Ectodermal cell (in vitro differentiated cells): ENCODE measurements around the gene LCP2.

Experiments used
- H3K27ac ChIP-seq: 2 replicates; pipeline ENCODE4 v1.7.0; 2013; ENCODE audit warnings: mild to moderate bottlenecking, low read depth, low read length; ENCODE audit not compliant: insufficient read depth, poor library complexity, severe bottlenecking
- H3K27me3 ChIP-seq: 2 replicates; pipeline ENCODE4 v1.7.0; 2013; ENCODE audit warnings: mild to moderate bottlenecking, low read length; ENCODE audit not compliant: insufficient read depth, control insufficient read depth, poor library complexity, severe bottlenecking
- H3K36me3 ChIP-seq: one replicate; pipeline ENCODE4 v1.7.0; 2013; ENCODE audit warnings: low read length; ENCODE audit not compliant: control insufficient read depth, insufficient read depth
- H3K4me1 ChIP-seq: one replicate; pipeline ENCODE4 v1.7.0; 2013; ENCODE audit warnings: low read length; ENCODE audit not compliant: control insufficient read depth, insufficient read depth
- H3K4me3 ChIP-seq: 2 replicates; pipeline ENCODE4 v1.7.0; 2013; ENCODE audit warnings: low read depth, low read length, control low read depth; ENCODE audit not compliant: insufficient read depth
- H3K9me3 ChIP-seq: 2 replicates; pipeline ENCODE4 v1.7.0; 2013; ENCODE audit warnings: mild to moderate bottlenecking, low read length, moderate library complexity; ENCODE audit not compliant: control insufficient read depth
- WGBS, 2 experiments: methylation state at CpG; one replicate each; pipeline ENCODE4 v1.1.7; 2013; ENCODE audit warnings: missing lambda C conversion rate in 2 of 2; 5-methylcytosine and 5-hydroxymethylcytosine counted together

Gene LCP2

GRCh38 chr5:170267431-170268152, 30.0 kb downstream of the LCP2 start:
- WGBS, 2 experiments = 42 to 43% methylated on average over 16 of the region's 16 CpGs

GRCh38 chr5:170266570-170267381, 30.8 kb downstream of the LCP2 start:
- no peaks in the 10 kb centered on the region for H3K9me3 ChIP-seq
- H3K4me3 ChIP-seq = no peak overlapping the region
- H3K36me3 ChIP-seq = no peaks in the 10 kb centered on the region
- H3K4me1 ChIP-seq = peaks cover 28% of the 10 kb centered on the region
- no peak overlapping the region for H3K27ac ChIP-seq
- 69 to 73% methylated on average over 16 of the region's 17 CpGs for WGBS, 2 experiments
- H3K27me3 ChIP-seq = no peaks in the 10 kb centered on the region

More at GRCh38 chr5:170267431-170268152, 30.0 kb downstream of the LCP2 start:
- H3K4me3 ChIP-seq = no peak overlapping the region
- H3K4me1 ChIP-seq = peaks cover 22% of the 10 kb centered on the region
- H3K9me3 ChIP-seq = no peaks in the 10 kb centered on the region
- no peaks in the 10 kb centered on the region for H3K36me3 ChIP-seq
- H3K27ac ChIP-seq = no peak overlapping the region
- no peaks in the 10 kb centered on the region for H3K27me3 ChIP-seq

GRCh38 chr5:170265522-170265921, 32.1 kb downstream of the LCP2 start:
- WGBS, 2 experiments = 31 to 37% methylated on average over 5 of the region's 5 CpGs
- H3K4me3 ChIP-seq = no peak overlapping the region

GRCh38 chr5:170263906-170264305, 33.7 kb downstream of the LCP2 start:
- WGBS, 2 experiments = 96 to 97% methylated on average over 4 of the region's 4 CpGs
- no peaks in the 10 kb centered on the region for H3K27me3 ChIP-seq
- no peak overlapping the region for H3K27ac ChIP-seq
- H3K4me3 ChIP-seq = no peak overlapping the region
- no peaks in the 10 kb centered on the region for H3K36me3 ChIP-seq
- H3K4me1 ChIP-seq = peaks cover 32% of the 10 kb centered on the region
- no peaks in the 10 kb centered on the region for H3K9me3 ChIP-seq

More at GRCh38 chr5:170265522-170265921, 32.1 kb downstream of the LCP2 start:
- Histone ChIP-seq H3K9me3 (no peaks in the 10 kb centered on the region), H3K36me3 (no peaks in the 10 kb centered on the region), H3K27ac (no peak overlapping the region), H3K4me1 (peaks cover 32% of the 10 kb centered on the region), H3K27me3 (no peaks in the 10 kb centered on the region)

- Histone ChIP-seq H3K36me3 (no peaks in the 10 kb centered on the region), H3K27ac (no peak overlapping the region), H3K4me1 (peaks cover 27% of the 10 kb centered on the region), H3K9me3 (no peaks in the 10 kb centered on the region), H3K4me3 (no peak overlapping the region), H3K27me3 (no peaks in the 10 kb centered on the region)
- WGBS, 2 experiments = 72 to 75% methylated on average over 14 to 15 of the region's 15 CpGs
Measured at GRCh38 chr5:170262061-170263045, 35.2 kb downstream of the LCP2 start.

GRCh38 chr5:170261528-170262043, 36.0 kb downstream of the LCP2 start:
- Histone ChIP-seq H3K4me1 (peaks cover 34% of the 10 kb centered on the region), H3K27ac (no peak overlapping the region), H3K4me3 (no peak overlapping the region), H3K36me3 (no peaks in the 10 kb centered on the region), H3K9me3 (no peaks in the 10 kb centered on the region), H3K27me3 (no peaks in the 10 kb centered on the region)
- WGBS, 2 experiments = 84 to 90% methylated on average over 2 to 3 of the region's 3 CpGs

GRCh38 chr5:170257370-170257769, 40.2 kb downstream of the LCP2 start:
- no peak overlapping the region for H3K27ac ChIP-seq
- peaks cover 36% of the 10 kb centered on the region for H3K4me1 ChIP-seq
- no peaks in the 10 kb centered on the region for H3K9me3 ChIP-seq
- H3K4me3 ChIP-seq = no peak overlapping the region
- WGBS, 2 experiments = 92 to 95% methylated on average over 4 of the region's 4 CpGs
- H3K27me3 ChIP-seq = no peaks in the 10 kb centered on the region
- H3K36me3 ChIP-seq = no peaks in the 10 kb centered on the region

- H3K4me1 ChIP-seq = peaks cover 38% of the 10 kb centered on the region
- no peaks in the 10 kb centered on the region for H3K27me3 ChIP-seq
- no peaks in the 10 kb centered on the region for H3K36me3 ChIP-seq
- WGBS, 2 experiments = 93 to 100% methylated on average over 1 of the region's 1 CpG
- no peaks in the 10 kb centered on the region for H3K9me3 ChIP-seq
- H3K27ac ChIP-seq = no peak overlapping the region
- no peak overlapping the region for H3K4me3 ChIP-seq
Measured at GRCh38 chr5:170256571-170256970, 41.0 kb downstream of the LCP2 start.

- 76 to 77% methylated on average over 8 of the region's 8 CpGs for WGBS, 2 experiments
- no peak overlapping the region for H3K4me3 ChIP-seq
- H3K36me3 ChIP-seq = no peaks in the 10 kb centered on the region
- no peaks in the 10 kb centered on the region for H3K9me3 ChIP-seq
- no peak overlapping the region for H3K27ac ChIP-seq
- peaks cover 36% of the 10 kb centered on the region for H3K4me1 ChIP-seq
- no peaks in the 10 kb centered on the region for H3K27me3 ChIP-seq
Measured at GRCh38 chr5:170254056-170254455, 43.5 kb downstream of the LCP2 start.
